ENCODE results near the gene DOCK11. TPM values are rescaled to one million over a fixed set of nuclear protein-coding genes. Genes with fewer than 3 reads are reported as not detected.

DOCK11 gene
- total and polyA plus RNA-seq, 2 of the 4 experiments (the other 2 are of a cell fraction): 3.9 to 13.1 TPM

GRCh38 chrX:118682258-118683014 is 186.8 kb downstream of the DOCK11 start:
- Histone ChIP-seq H3K9ac (ENCODE audit: low read depth, low read length) (no peak overlapping the region), H2BK20ac (ENCODE audit: low read depth, low read length) (no peak overlapping the region), H3K9me1 (ENCODE audit: insufficient read depth, low read length) (no peaks in the 10 kb centered on the region), H3K9me3 (ENCODE audit: control insufficient read depth, insufficient read depth, low read length) (no peaks in the 10 kb centered on the region), H3K18ac (ENCODE audit: low read depth, low read length) (no peak overlapping the region), H2BK5ac (ENCODE audit: low read depth, low read length, poor library complexity, severe bottlenecking) (no peak overlapping the region), H2BK15ac (ENCODE audit: low read depth, low read length) (no peak overlapping the region), H3K27me3 (ENCODE audit: control insufficient read depth, insufficient read depth, low read length) (no peaks in the 10 kb centered on the region), H3K23ac (ENCODE audit: low read depth, low read length) (no peak overlapping the region), H4K91ac (ENCODE audit: insufficient read depth, low read depth, low read length) (no peak overlapping the region), H4K5ac (ENCODE audit: low read depth, low read length) (no peak overlapping the region), H3K14ac (replicated peaks; ENCODE audit: low read depth, low read length) (no peak overlapping the region), H2AFZ (replicated peaks; ENCODE audit: low read length, poor library complexity) (no peak overlapping the region), H2AK9ac (replicated peaks; ENCODE audit: low read depth, low read length, poor library complexity) (no peak overlapping the region), H3K27ac (ENCODE audit: insufficient read depth, low read length) (no peak overlapping the region), H4K8ac (ENCODE audit: low read depth in 2 of 2, low read length in 2 of 2) (no peak overlapping the region), H3K56ac (ENCODE audit: extremely low read depth, insufficient read depth, low read length) (no peak overlapping the region), H4K20me1 (ENCODE audit: insufficient read depth, low read length) (no peaks in the 10 kb centered on the region), H3K4me3 (ENCODE audit: insufficient read depth, low read depth, low read length) (no peak overlapping the region), H3K4me2 (ENCODE audit: low read depth, low read length) (no peak overlapping the region), H3K4me1 (ENCODE audit: control insufficient read depth, insufficient read depth, low read length) (no peaks in the 10 kb centered on the region), H3K79me1 (ENCODE audit: low read depth in 1 of 2, low read length in 2 of 2) (no peaks in the 10 kb centered on the region), H2BK120ac (ENCODE audit: low read depth, low read length) (no peak overlapping the region), H2AK5ac (ENCODE audit: low read depth, low read length) (no peak overlapping the region), H3K4ac (ENCODE audit: low read depth, low read length) (no peak overlapping the region), H3K36me3 (ENCODE audit: control insufficient read depth, insufficient read depth, low read length) (no peaks in the 10 kb centered on the region)
- POLR2A ChIA-PET (ENCODE audit: unreplicated experiment): no interaction called here
- intact Hi-C loops (cut with micrococcal nuclease) (no loop called here), dilution Hi-C loops (cut with HindIII; ENCODE audit: low sequenced_read_pairs, unreplicated experiment) (no loop called here), in situ Hi-C loops (cut with MboI; ENCODE audit: low sequenced_read_pairs) (no loop called here)
- no peak for DNase-seq
- CTCF ChIA-PET: no interaction called here
- BruUV-seq (replicated peaks): no TSS peak
- no peak for ATAC-seq (ENCODE audit: low read depth)
- no CpG with 5 or more reads among the region's 2 CpGs for WGBS, 2 experiments (ENCODE audit: extremely low coverage in 2 of 2, insufficient read length in 1 of 2)
- TF ChIP-seq MXI1 (IDR thresholded peaks at IDR 0.05; ENCODE audit: borderline replicate concordance, low read depth, low read length): no peak
- TF ChIP-seq NFE2L2 (IDR thresholded peaks at IDR 0.05; ENCODE audit: low read depth, low read length): no peak
- TF ChIP-seq RCOR1 (IDR thresholded peaks at IDR 0.05; ENCODE audit: insufficient replicate concordance, low read length): no peak
- TF ChIP-seq RFX5 (IDR thresholded peaks at IDR 0.05; ENCODE audit: low read depth, low read length): no peak
- no peak for TF ChIP-seq FOS (IDR thresholded peaks at IDR 0.05; ENCODE audit: low read depth, low read length)
- TF ChIP-seq BHLHE40 (IDR thresholded peaks at IDR 0.05; ENCODE audit: low read depth, low read length): no peak
- TF ChIP-seq MAFK (IDR thresholded peaks at IDR 0.05; ENCODE audit: low read depth, low read length): no peak
- TF ChIP-seq CTCF (conservative IDR thresholded peaks at IDR 0.05; ENCODE audit: low read depth, low read length): no peak
- no peak for TF ChIP-seq USF2 (IDR thresholded peaks at IDR 0.05; ENCODE audit: low read depth, low read length)
- no peak for TF ChIP-seq ELK1 (IDR thresholded peaks at IDR 0.05; ENCODE audit: borderline replicate concordance, low read depth, low read length)
- TF ChIP-seq CEBPB (IDR thresholded peaks at IDR 0.05; ENCODE audit: low read depth, low read length): no peak
- no peak for TF ChIP-seq RAD21 (IDR thresholded peaks at IDR 0.05; ENCODE audit: low read length)
- no peak for TF ChIP-seq POLR2A (IDR thresholded peaks at IDR 0.05; ENCODE audit: low read depth, low read length)
- no peak for TF ChIP-seq MAZ (IDR thresholded peaks at IDR 0.05; ENCODE audit: borderline replicate concordance, low read depth, low read length)
- TF ChIP-seq CHD1 (IDR thresholded peaks at IDR 0.05; ENCODE audit: low read depth, low read length): no peak
- no peak for TF ChIP-seq SMC3 (IDR thresholded peaks at IDR 0.05; ENCODE audit: low read depth, low read length)
